KOPT-K1 (cell line): ENCODE data around the gene BTN1A1.
"Not testable (repeated sequence)": the region's sequence is repeated elsewhere in the genome, so short reads cannot be mapped to it uniquely, and the experiment has no call there.

Source experiments
- H3K27ac ChIP-seq: fragments of 200-600 bp; sonication (generic); 2 replicates; pipeline ENCODE4 v1.5.1; 2016; ENCODE audit warnings: antibody characterized with exemption, mild to moderate bottlenecking, low read depth, low read length; ENCODE audit not compliant: poor library complexity, severe bottlenecking
- H3K36me3 ChIP-seq: fragments of 200-600 bp; sonication (generic); 2 replicates; pipeline ENCODE4 v1.5.1; 2017; ENCODE audit warnings: antibody characterized with exemption, mild to moderate bottlenecking, low read length, moderate library complexity; ENCODE audit not compliant: insufficient read depth
- H3K9me3 ChIP-seq: fragments of 200-600 bp; sonication (generic); 2 replicates; pipeline ENCODE4 v1.5.1; 2017; ENCODE audit warnings: antibody characterized with exemption, low read length, mild to moderate bottlenecking; ENCODE audit not compliant: insufficient read depth, poor library complexity, severe bottlenecking

The BTN1A1 gene

GRCh38 chr6:26486358-26486757 lies 13.7 kb upstream of the BTN1A1 start:
- Histone ChIP-seq H3K27ac (no peak overlapping the region), H3K36me3 (no peaks in the 10 kb centered on the region), H3K9me3 (peaks cover 11% of the 10 kb centered on the region)

DNA sequence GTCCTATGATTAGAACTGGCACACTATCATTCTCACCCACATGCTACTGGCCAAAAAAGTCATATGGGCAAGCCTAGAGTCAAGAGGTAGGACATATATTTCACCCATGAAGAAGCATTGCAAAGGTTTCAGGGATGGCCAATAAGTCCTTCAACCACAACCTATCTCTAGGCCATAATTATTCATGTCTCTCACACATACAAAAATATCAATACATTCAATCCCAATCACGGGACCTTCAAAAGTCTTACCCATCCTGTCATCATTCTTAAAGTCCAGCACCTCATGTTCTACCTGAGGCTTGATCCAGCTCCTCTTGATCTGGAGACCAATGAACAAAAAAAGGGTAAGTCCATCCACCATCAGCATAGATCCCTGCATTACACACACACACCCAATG lies 12.6 kb upstream of the BTN1A1 start:
- no peaks in the 10 kb centered on the region for H3K36me3 ChIP-seq
- H3K27ac ChIP-seq, result no peak overlapping the region
- H3K9me3 ChIP-seq, result peaks cover 10% of the 10 kb centered on the region

DNA sequence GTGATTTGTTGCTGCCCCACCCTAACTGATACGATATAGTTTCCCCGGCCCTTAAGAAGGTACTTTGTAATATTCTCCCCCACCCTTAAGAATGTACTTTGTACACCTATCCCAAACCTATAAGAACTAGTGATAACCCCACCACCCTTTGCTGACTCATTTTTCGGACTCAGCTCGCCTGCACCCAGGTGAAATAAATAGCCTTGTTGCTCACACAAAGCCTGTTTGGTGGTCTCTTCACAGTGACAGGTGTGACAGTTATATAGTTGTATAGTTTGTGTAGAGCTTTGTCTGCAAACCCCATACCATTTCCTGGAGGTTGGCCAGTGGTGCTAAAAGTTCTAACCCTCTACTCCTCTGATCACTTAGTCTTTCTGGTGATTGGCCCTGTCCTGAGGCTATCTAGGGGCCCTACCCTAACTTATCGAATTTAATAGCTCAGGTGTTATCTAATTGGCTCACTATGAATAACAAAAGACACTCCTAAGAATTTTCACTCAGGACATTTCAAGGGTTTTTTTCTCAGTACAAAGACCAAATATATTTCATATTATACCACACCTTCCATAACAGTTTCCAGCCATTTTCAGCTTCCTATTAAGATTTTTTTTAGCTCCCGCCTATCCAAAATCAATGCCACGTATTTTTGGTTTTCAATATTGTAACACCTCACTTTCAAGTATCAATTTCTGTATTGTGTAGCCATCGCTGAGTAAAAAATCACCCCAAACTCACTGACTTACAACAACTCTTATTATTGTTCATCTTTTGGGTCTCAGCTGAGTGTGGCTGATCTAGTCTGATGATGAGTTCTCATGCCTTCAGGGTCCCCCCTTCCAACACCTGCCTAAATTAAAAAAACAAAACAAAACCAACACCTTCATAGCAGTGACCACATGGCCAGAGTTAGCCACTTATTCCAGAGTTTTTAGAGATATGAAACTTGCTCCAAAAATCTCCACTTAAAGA lies 9.8 kb upstream of the BTN1A1 start:
- H3K9me3 ChIP-seq, result peaks cover 10% of the 10 kb centered on the region
- no peaks in the 10 kb centered on the region for H3K36me3 ChIP-seq

GRCh38 chr6:26491604-26492003 lies 8.5 kb upstream of the BTN1A1 start:
- peaks cover 10% of the 10 kb centered on the region for H3K9me3 ChIP-seq
- no peaks in the 10 kb centered on the region for H3K36me3 ChIP-seq
- no peak overlapping the region for H3K27ac ChIP-seq

More for the DNA sequence above, 9.8 kb upstream of the BTN1A1 start:
- no peak overlapping the region for H3K27ac ChIP-seq

- Histone ChIP-seq H3K36me3 (no peaks in the 10 kb centered on the region), H3K9me3 (no peaks in the 10 kb centered on the region)
These were observed 6.8 kb upstream of the BTN1A1 start for GRCh38 chr6:26493258-26493657.

GRCh38 chr6:26494117-26494516 lies 6.0 kb upstream of the BTN1A1 start:
- no peaks in the 10 kb centered on the region for H3K9me3 ChIP-seq
- no peaks in the 10 kb centered on the region for H3K36me3 ChIP-seq
- H3K27ac ChIP-seq, result no peak overlapping the region

More at GRCh38 chr6:26493258-26493657, 6.8 kb upstream of the BTN1A1 start:
- no peak overlapping the region for H3K27ac ChIP-seq

- Histone ChIP-seq H3K27ac (no peak overlapping the region), H3K9me3 (no peaks in the 10 kb centered on the region), H3K36me3 (no peaks in the 10 kb centered on the region)
These were observed 4.8 kb upstream of the BTN1A1 start for GRCh38 chr6:26495281-26495680.

DNA sequence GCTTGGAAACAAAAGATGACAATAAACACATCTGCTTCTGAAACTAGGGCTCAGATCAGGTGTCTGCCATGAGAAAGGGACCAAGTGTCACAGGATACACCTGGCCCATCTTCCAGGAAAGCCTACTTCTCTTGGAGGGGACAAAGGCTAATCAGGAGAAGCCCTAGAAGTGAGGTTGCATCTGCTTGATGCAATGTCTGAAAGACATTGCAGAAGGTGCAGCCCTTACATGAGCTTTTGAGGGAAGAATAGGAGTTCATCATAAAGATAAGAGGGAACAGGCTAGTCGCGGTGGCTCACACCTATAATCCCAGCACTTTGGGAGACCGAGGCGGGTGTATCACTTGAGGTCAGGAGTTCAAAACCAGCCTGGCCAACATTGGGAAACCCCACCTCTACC lies 2.5 kb upstream of the BTN1A1 start:
- Histone ChIP-seq H3K27ac (no peak overlapping the region), H3K36me3 (no peaks in the 10 kb centered on the region), H3K9me3 (no peaks in the 10 kb centered on the region)

GRCh38 chr6:26501482-26501986 lies 1.4 kb downstream of the BTN1A1 start:
- H3K9me3 ChIP-seq, result no peaks in the 10 kb centered on the region
- H3K27ac ChIP-seq, result no peak overlapping the region
- H3K36me3 ChIP-seq, result no peaks in the 10 kb centered on the region

- no peaks in the 10 kb centered on the region for H3K36me3 ChIP-seq
- H3K27ac ChIP-seq, result no peak overlapping the region
- H3K9me3 ChIP-seq, result no peaks in the 10 kb centered on the region
These were observed 2.1 kb downstream of the BTN1A1 start for GRCh38 chr6:26502165-26502564.

- Histone ChIP-seq H3K9me3 (no peaks in the 10 kb centered on the region), H3K27ac (no peak overlapping the region), H3K36me3 (no peaks in the 10 kb centered on the region)
These were observed 2.5 kb downstream of the BTN1A1 start for GRCh38 chr6:26502626-26503025.

GRCh38 chr6:26507658-26508057 lies 7.6 kb downstream of the BTN1A1 start:
- H3K36me3 ChIP-seq, result no peaks in the 10 kb centered on the region
- no peaks in the 10 kb centered on the region for H3K9me3 ChIP-seq
- no peak overlapping the region for H3K27ac ChIP-seq

GRCh38 chr6:26511033-26511432 lies 10.9 kb downstream of the BTN1A1 start:
- H3K36me3 ChIP-seq, H3K27ac ChIP-seq, H3K9me3 ChIP-seq: not testable (repeated sequence)

- H3K36me3 ChIP-seq, result no peaks in the 10 kb centered on the region
- no peaks in the 10 kb centered on the region for H3K9me3 ChIP-seq
- H3K27ac ChIP-seq, result no peak overlapping the region
These were observed 14.9 kb downstream of the BTN1A1 start for GRCh38 chr6:26514984-26515383.

DNA sequence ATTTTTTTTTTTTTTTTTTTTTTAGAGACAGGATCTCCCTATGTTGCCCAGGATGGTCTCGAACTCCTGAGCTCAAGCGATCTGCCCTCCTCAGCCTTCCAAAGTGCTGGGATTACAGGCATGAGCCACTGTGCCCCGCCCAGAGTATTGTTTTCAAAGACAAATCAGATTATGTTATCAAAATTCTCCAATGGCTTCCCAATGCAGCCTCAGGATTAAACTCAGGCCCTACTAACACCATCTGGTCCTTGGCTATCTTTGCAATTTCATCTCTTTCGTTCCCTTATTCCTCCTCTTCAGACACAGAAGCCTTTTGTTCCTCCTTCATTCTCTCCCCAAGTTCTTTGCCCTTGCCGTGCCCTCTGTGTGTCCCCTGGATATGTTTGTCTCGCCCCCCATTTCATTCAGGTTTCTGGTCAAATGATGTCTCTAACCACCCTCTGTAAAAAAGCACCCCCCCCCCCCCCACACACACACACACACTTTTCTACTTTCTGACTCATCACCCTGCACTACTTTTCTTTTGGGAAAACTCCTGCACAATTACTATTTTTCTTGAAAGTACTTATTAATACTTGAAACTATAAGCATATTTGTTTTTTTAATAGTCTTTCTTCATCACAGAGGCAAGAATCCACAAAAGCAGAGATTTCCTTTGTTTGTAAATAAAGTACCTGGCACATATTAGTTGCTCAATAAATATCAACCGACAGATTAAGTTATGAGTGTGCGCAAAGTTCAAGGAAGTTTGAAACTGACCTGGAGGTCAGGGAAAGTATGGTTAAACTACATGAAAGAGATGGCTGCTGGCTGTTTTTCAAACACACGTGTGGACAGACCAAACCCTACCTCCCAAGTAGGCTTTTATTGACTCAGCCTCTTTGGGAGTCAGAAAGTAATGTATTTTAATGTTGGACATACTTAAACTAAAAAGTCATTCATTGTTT lies 16.7 kb downstream of the BTN1A1 start:
- Histone ChIP-seq H3K27ac (no peak overlapping the region), H3K9me3 (no peaks in the 10 kb centered on the region), H3K36me3 (no peaks in the 10 kb centered on the region)
